Suprapubic skin (tissue), 4 donors: ENCODE results near the gene CRY2.

Experiments
- POLR2A ChIP-seq, 2 donors: fragments of 450-650 bp; IDR thresholded peaks; one replicate each; pipeline ENCODE4 v1.6.1; 2017; ENCODE audit warnings: antibody characterized with exemption in 2 of 2, mild to moderate bottlenecking in 2 of 2, moderate library complexity in 2 of 2
- POLR2AphosphoS5 ChIP-seq, 3 donors: sonication (generic); formaldehyde crosslinking; IDR thresholded peaks; one replicate each; pipeline ENCODE4 v1.6.1; 2017; ENCODE audit warnings: antibody characterized with exemption in 3 of 3
- TF ChIP-seq, protein P1 (sequence below), 2 donors: fragments of 200-600 bp in 1 of 2; fragments of 450-650 bp in 1 of 2; sonication (generic) in 1 of 2; IDR thresholded peaks; one replicate each; pipeline ENCODE4 v1.5.1; 2016 to 2019; ENCODE audit warnings: antibody characterized with exemption in 2 of 2, mild to moderate bottlenecking in 1 of 2, moderate library complexity in 1 of 2

DNA sequence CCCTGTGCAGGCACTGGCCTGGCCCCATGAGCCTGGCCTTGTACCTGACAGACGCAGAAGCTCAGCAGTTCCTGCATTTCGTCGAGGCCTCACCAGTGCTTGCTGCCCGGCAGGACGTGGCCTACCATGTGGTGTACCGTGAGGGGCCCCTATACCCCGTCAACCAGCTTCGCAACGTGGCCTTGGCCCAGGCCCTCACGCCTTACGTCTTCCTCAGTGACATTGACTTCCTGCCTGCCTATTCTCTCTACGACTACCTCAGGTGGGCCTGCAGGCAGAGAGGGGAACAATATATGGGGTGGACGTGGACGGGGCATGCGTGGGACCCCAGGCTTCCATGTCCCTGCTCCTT lies 80.0 kb downstream of the CRY2 start:
- TF ChIP-seq, protein P1, sequence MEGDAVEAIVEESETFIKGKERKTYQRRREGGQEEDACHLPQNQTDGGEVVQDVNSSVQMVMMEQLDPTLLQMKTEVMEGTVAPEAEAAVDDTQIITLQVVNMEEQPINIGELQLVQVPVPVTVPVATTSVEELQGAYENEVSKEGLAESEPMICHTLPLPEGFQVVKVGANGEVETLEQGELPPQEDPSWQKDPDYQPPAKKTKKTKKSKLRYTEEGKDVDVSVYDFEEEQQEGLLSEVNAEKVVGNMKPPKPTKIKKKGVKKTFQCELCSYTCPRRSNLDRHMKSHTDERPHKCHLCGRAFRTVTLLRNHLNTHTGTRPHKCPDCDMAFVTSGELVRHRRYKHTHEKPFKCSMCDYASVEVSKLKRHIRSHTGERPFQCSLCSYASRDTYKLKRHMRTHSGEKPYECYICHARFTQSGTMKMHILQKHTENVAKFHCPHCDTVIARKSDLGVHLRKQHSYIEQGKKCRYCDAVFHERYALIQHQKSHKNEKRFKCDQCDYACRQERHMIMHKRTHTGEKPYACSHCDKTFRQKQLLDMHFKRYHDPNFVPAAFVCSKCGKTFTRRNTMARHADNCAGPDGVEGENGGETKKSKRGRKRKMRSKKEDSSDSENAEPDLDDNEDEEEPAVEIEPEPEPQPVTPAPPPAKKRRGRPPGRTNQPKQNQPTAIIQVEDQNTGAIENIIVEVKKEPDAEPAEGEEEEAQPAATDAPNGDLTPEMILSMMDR (IDR thresholded peaks at IDR 0.05): no peak
- TF ChIP-seq POLR2AphosphoS5 (IDR thresholded peaks at IDR 0.05) (no peak), POLR2A (IDR thresholded peaks at IDR 0.05) (no peak)
